NT2/D1 (cell line): ENCODE data around the gene TUBB1.

Experiments
- DNase-seq: peaks from one replicate; pipeline ENCODE4 v3.0.0-alpha.2; 2011; ENCODE audit warnings: low read depth, low spot score
- H3K27me3 ChIP-seq: 2 replicates; pipeline ENCODE4 v1.6.0; 2011; ENCODE audit warnings: mild to moderate bottlenecking; ENCODE audit not compliant: insufficient read length, insufficient read depth
- H3K36me3 ChIP-seq: 2 replicates; pipeline ENCODE4 v1.6.1; 2011; ENCODE audit warnings: mild to moderate bottlenecking, low read length, mixed read lengths; ENCODE audit not compliant: insufficient read depth, insufficient read length
- H3K4me1 ChIP-seq: 2 replicates; pipeline ENCODE4 v1.5.1; 2011; ENCODE audit not compliant: insufficient read depth, insufficient read length
- H3K4me3 ChIP-seq: 2 replicates; pipeline ENCODE4 v1.5.1; 2011; ENCODE audit warnings: low read depth; ENCODE audit not compliant: insufficient read length
- H3K9ac ChIP-seq: 2 replicates; pipeline ENCODE4 v1.6.0; 2011; ENCODE audit warnings: low read depth; ENCODE audit not compliant: insufficient read length
- H3K9me3 ChIP-seq: 2 replicates; pipeline ENCODE4 v1.5.1; 2011; ENCODE audit warnings: mild to moderate bottlenecking, low read length; ENCODE audit not compliant: insufficient read depth
- SUZ12 ChIP-seq: IDR thresholded peaks from 2 replicates; pipeline ENCODE4 v1.6.1; 2011; ENCODE audit not compliant: insufficient read length, insufficient read depth; ENCODE audit errors: extremely low read depth
- YY1 ChIP-seq: IDR thresholded peaks from 2 replicates; pipeline ENCODE4 v1.6.1; 2011; ENCODE audit not compliant: insufficient read length, insufficient read depth
- ZNF274 ChIP-seq: IDR thresholded peaks from 2 replicates; pipeline ENCODE4 v1.6.1; 2011; ENCODE audit warnings: mild to moderate bottlenecking, low read depth, low read length

TUBB1 gene

DNA sequence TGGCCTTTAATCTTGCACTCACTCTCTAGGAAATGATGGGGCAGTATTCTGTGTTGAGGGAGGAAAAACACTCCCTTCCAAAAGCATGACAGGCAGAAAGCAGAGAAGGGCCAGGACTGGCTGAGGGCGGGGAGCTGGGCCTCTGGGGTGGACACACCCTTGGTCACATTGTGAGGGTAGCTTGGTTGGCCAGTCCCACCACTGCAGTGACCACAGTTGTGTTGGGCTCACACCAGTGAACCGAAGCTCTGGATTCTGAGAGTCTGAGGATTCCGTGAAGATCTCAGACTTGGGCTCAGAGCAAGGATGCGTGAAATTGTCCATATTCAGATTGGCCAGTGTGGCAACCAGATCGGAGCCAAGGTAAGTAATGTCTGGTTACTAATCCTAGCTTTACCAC lies at the start of gene TUBB1:
TUBB1 (plus strand) TSS at position 213 of the 400 bp plus-strand sequence; CDS start at position 307, 94 bp downstream.
- no peak for DNase-seq
- Histone ChIP-seq H3K27me3 (peaks cover 19% of the 10 kb centered on the region), H3K4me1 (peaks cover 10% of the 10 kb centered on the region), H3K36me3 (peaks cover 14% of the 10 kb centered on the region), H3K4me3 (no peak within 1 kb of the TSS), H3K9me3 (no peaks in the 10 kb centered on the region), H3K9ac (no peak within 1 kb of the TSS)
- TF ChIP-seq SUZ12 (no peak), ZNF274 (no peak), YY1 (no peak)

DNA sequence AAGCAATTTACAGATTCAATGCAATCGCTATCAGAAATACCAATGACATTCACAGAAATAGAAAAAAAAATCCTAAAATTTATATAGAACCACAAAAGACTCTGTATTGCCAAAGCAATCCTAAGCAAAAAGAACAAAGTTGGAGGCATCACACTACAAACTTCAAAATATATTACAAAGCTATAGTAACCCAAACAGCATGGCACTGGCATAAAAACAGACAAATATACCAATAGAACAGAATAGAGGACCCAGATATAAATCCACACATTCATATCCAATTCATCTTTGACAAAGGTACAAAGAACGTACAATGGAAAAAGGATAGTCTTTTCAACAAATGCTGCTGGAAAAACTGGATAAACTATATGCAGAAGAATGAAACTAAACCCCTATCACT lies 49.8 kb upstream of the TUBB1 start:
- H3K4me1 ChIP-seq = peaks cover 5% of the 10 kb centered on the region
- H3K27me3 ChIP-seq = no peaks in the 10 kb centered on the region
- H3K9ac ChIP-seq = no peak overlapping the region
- no peaks in the 10 kb centered on the region for H3K36me3 ChIP-seq
- DNase-seq = no peak
- no peak overlapping the region for H3K4me3 ChIP-seq
- TF ChIP-seq ZNF274 (no peak), YY1 (no peak), SUZ12 (no peak)
- no peaks in the 10 kb centered on the region for H3K9me3 ChIP-seq

DNA sequence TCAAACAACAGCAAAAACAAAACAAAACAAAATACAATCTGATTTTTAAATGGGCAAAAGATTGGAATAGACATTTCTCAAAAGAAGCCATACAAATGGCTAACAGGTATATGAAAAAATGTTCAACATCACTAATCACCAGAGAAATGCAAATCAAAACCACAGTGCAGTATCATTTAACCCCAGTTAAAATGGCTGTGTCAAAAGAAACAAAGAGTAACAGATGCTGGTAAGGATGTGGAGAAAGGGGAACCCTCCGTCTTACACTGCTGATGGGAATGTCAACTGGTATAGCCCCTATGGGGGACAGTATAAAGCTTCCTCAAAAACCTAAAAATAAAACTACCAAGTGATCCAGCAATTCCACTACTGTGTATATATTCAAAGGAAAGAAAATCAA lies 49.1 kb upstream of the TUBB1 start:
- Histone ChIP-seq H3K4me1 (peaks cover 5% of the 10 kb centered on the region), H3K27me3 (no peaks in the 10 kb centered on the region), H3K9ac (no peak overlapping the region), H3K36me3 (no peaks in the 10 kb centered on the region), H3K9me3 (peaks cover 1% of the 10 kb centered on the region), H3K4me3 (no peak overlapping the region)
- no peak for TF ChIP-seq ZNF274
- TF ChIP-seq YY1 = no peak
- TF ChIP-seq SUZ12 = no peak
- no peak for DNase-seq

DNA sequence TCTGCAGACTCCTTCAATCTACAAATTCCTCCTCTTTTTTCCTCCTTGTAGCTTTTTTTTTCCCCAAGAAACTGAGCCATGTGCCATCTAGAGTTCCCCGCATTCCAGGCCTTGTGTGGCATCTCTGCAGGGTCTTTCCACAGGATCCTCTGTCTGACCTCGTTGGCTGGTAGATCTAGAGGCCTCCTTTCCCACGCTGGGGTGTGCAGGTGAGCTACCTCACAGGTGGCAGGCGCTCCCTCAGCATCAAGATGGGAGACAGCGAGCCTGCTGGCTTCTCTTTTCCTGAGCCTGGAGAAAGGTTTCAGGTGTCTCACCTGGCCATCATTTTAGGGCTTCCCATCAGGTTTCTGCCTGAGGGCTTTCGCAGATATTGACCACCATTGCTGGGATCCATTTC lies 47.8 kb upstream of the TUBB1 start:
- H3K27me3 ChIP-seq = no peaks in the 10 kb centered on the region
- peaks cover 13% of the 10 kb centered on the region for H3K9me3 ChIP-seq
- no peak overlapping the region for H3K4me3 ChIP-seq
- no peaks in the 10 kb centered on the region for H3K36me3 ChIP-seq
- no peak for DNase-seq
- H3K4me1 ChIP-seq = no peaks in the 10 kb centered on the region
- TF ChIP-seq SUZ12 (no peak), YY1 (no peak), ZNF274 (no peak)
- H3K9ac ChIP-seq = no peak overlapping the region

DNA sequence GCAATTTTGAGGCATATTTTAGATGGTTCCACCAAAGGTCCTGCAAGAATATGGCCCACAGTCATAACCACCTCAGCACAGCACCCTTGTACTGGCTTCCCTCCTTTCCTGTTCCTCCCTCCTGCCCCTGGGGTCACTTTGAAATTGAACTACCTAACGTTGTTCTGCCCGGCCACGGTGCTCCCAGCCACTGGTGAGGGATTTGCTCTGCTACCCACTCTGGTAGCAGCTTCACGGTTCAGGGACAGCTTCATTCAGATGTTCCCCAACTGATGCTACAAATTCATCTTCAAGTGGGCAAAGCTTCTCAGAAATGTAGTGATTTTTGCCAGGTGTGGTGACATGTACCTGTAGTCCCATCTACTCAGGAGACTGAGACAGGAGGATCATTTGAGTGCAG lies 46.0 kb upstream of the TUBB1 start:
- Histone ChIP-seq H3K4me1 (no peaks in the 10 kb centered on the region), H3K4me3 (no peak overlapping the region), H3K9ac (no peak overlapping the region), H3K36me3 (no peaks in the 10 kb centered on the region), H3K9me3 (peaks cover 13% of the 10 kb centered on the region), H3K27me3 (no peaks in the 10 kb centered on the region)
- TF ChIP-seq SUZ12 (no peak), YY1 (no peak), ZNF274 (no peak)
- DNase-seq = no peak

DNA sequence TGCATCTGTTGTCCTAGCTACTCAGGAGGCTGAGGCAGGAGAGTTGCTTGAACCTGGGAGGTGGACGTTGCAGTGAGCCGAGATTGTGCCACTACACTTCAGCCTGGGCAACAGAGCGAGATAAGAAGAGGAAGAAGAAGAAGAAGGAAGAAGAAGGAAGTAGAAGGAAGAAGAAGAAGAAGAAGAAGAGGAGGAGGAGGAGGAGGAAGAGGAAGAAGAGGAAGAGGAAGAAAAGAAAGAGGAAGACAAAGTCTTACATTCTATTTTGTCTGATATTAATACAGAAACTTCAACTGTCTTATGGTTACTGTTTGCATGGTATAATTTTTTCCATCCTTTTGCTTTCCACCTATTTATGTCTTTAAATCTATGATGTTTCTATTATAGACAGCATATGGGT lies 45.4 kb upstream of the TUBB1 start:
- Histone ChIP-seq H3K9me3 (peaks cover 13% of the 10 kb centered on the region), H3K4me3 (no peak overlapping the region), H3K27me3 (no peaks in the 10 kb centered on the region), H3K4me1 (no peaks in the 10 kb centered on the region), H3K9ac (no peak overlapping the region), H3K36me3 (no peaks in the 10 kb centered on the region)
- TF ChIP-seq SUZ12 (no peak), ZNF274 (no peak), YY1 (no peak)
- DNase-seq = no peak

DNA sequence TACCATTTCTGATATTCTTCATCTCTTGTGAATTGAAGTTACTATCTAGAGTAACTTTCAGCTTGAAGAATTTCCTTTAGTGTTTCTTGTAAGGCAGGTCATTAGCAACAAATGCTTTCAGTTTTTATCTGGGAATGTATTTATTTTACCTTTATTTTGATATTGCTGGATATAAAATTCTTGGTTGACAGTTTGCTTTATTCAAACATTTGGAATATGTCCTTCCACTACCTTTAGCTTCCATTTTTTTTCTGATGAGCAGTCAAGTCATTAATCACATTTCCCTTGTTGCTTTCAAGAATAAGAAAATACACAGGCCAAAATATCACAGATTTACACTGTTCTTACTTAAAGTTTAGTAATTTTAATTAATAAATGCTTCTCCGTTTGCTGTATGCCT lies 43.9 kb upstream of the TUBB1 start:
- Histone ChIP-seq H3K9ac (no peak overlapping the region), H3K4me3 (no peak overlapping the region), H3K9me3 (peaks cover 13% of the 10 kb centered on the region), H3K36me3 (no peaks in the 10 kb centered on the region), H3K27me3 (no peaks in the 10 kb centered on the region), H3K4me1 (no peaks in the 10 kb centered on the region)
- no peak for DNase-seq
- TF ChIP-seq YY1 (no peak), SUZ12 (no peak), ZNF274 (no peak)

DNA sequence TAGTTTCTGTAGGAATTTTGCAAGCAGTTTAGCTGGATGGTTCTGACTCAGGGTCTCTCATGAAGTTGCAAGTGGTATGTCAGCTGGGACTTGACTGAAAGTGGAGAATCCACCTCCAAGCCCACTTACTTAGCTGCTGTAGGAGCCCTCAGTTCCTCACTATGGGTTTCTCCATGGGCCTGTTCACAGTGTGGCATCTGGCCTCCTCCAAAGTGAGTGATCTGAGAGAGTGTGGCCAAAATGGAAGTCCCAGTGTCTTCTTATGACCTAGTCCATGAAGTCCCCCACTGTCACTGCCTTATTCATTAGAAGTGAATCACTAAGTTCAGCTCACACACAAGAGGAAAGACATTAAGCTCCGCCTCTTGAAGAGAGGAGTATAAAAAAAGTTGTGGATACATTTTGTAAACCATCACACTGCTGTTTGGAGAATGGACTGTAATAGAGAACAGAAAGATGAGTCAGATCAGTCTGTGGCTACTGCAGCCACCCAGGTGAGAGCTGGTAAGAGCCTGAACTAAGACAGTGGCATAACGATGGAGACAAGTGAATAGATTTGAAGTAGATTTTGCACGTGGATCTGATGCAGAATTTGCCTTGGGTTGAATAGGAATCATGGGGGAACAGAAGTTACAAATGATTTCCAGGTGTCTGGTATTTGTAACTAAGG lies 43.0 kb upstream of the TUBB1 start:
- no peaks in the 10 kb centered on the region for H3K36me3 ChIP-seq
- H3K4me3 ChIP-seq = no peak overlapping the region
- no peak for DNase-seq
- H3K4me1 ChIP-seq = no peaks in the 10 kb centered on the region
- H3K9me3 ChIP-seq = peaks cover 13% of the 10 kb centered on the region
- no peak overlapping the region for H3K9ac ChIP-seq
- TF ChIP-seq YY1 (no peak), SUZ12 (no peak), ZNF274 (no peak)
- no peaks in the 10 kb centered on the region for H3K27me3 ChIP-seq
